Esophagus squamous epithelium (tissue), 4 donors: ENCODE data around the gene PIK3R5.

ENCODE experiments used
- POLR2A ChIP-seq, 4 donors: fragments of 450-650 bp; IDR thresholded peaks; one replicate each; pipeline ENCODE4 v1.6.1; 2017; ENCODE audit warnings: antibody characterized with exemption in 4 of 4, mild to moderate bottlenecking in 4 of 4, moderate library complexity in 3 of 4
- TF ChIP-seq, protein P1 (sequence below), 6 experiments: fragments of 450-650 bp in 4 of 6; fragments of 200-600 bp in 2 of 6; sonication (generic) in 2 of 6; IDR thresholded peaks; one replicate each; pipeline ENCODE4 v1.5.1; 2016 to 2019; ENCODE audit warnings: antibody characterized with exemption in 6 of 6, mild to moderate bottlenecking in 4 of 6, moderate library complexity in 4 of 6

DNA sequence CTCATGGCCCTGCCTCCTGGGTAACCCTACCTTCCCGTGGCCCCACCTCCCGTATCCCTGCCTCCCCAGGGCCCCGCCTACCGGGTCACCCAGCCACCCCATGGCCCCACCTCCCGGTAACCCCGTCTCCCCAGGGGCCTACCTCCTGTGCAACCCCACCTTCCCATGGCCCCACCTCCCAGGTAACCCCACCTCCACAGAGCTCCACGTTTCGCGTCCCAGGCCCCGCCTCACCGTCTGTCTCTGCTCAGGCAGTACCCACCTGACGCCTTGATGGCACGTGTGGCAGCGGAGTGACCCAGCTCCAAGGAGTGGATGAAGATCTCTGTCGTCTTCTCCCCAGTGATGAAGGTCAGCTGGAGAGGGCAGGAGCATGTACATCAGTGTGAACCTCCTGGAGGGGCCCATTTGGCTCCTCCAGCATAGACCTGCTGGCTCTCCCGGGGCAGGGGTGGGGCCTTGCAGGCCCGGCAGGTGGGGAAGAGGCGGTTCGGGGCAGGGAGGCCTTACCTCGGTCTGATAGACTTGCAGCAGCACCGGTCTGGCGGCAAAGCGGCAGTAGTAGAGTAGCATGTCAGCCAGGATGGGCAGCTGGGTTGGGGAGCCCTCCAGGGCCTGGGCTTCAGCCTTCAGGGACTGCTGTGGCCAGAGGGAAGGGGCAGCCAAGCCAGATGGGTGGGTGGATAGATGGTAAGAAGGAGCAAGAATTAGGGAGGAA lies 79.4 kb downstream of the PIK3R5 start:
- TF ChIP-seq, protein P1, sequence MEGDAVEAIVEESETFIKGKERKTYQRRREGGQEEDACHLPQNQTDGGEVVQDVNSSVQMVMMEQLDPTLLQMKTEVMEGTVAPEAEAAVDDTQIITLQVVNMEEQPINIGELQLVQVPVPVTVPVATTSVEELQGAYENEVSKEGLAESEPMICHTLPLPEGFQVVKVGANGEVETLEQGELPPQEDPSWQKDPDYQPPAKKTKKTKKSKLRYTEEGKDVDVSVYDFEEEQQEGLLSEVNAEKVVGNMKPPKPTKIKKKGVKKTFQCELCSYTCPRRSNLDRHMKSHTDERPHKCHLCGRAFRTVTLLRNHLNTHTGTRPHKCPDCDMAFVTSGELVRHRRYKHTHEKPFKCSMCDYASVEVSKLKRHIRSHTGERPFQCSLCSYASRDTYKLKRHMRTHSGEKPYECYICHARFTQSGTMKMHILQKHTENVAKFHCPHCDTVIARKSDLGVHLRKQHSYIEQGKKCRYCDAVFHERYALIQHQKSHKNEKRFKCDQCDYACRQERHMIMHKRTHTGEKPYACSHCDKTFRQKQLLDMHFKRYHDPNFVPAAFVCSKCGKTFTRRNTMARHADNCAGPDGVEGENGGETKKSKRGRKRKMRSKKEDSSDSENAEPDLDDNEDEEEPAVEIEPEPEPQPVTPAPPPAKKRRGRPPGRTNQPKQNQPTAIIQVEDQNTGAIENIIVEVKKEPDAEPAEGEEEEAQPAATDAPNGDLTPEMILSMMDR (IDR thresholded peaks at IDR 0.05) = no peak
- no peak for TF ChIP-seq POLR2A (IDR thresholded peaks at IDR 0.05)
